ENCODE results near the gene RPL27A. TPM values are rescaled to one million over a fixed set of nuclear protein-coding genes. Genes with fewer than 3 reads are reported as not detected.

RPL27A gene
- total and polyA plus RNA-seq, 8 donors = 138 to 4,507 (median 1,038) TPM

DNA sequence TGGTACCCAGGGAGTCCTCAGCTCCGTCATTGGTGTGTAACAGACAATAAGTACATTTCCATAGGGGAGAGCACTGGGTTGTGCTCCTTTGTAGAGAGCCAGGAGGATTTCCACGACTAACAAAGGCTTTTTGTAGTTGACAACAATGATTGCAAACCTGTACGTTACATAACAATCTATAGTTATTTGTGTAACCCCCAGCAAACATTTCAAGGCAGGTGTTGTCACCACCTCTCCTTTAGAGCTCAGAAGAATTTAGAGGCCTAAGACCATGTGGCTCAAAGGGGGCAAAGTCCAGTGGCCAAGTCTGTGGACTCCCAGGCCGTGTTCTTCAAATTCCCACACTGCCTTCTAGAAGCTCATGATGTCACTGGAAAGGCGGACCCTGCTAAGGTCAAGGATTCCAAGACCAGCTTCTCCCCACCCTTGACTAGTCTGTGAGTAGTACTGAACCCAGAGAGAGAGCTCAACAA is 15.8 kb downstream of the RPL27A start:
- Histone ChIP-seq H3K27ac (peak overlapping the region in 4 of 5 donors; percentile 54 to 94 (median 68)), H3K36me3 (peaks cover 65 to 99% (median 98%) of the 10 kb centered on the region in 4 donors), H3K4me3 (no peak overlapping the region), H3K27me3 (no peaks in the 10 kb centered on the region), H3K4me1 (peaks cover 0 to 49% (median 25%) of the 10 kb centered on the region in 4 donors), H3K9me3 (no peaks in the 10 kb centered on the region)
- 50 to 67% (median 59%) methylated on average over 5 of the region's 5 CpGs for WGBS, 5 donors
- DNase-seq = no peak
- TF ChIP-seq POLR2A (IDR thresholded peaks at IDR 0.05) = no peak
- no peak for TF ChIP-seq POLR2AphosphoS5 (IDR thresholded peaks at IDR 0.05)
- TF ChIP-seq, protein P1, sequence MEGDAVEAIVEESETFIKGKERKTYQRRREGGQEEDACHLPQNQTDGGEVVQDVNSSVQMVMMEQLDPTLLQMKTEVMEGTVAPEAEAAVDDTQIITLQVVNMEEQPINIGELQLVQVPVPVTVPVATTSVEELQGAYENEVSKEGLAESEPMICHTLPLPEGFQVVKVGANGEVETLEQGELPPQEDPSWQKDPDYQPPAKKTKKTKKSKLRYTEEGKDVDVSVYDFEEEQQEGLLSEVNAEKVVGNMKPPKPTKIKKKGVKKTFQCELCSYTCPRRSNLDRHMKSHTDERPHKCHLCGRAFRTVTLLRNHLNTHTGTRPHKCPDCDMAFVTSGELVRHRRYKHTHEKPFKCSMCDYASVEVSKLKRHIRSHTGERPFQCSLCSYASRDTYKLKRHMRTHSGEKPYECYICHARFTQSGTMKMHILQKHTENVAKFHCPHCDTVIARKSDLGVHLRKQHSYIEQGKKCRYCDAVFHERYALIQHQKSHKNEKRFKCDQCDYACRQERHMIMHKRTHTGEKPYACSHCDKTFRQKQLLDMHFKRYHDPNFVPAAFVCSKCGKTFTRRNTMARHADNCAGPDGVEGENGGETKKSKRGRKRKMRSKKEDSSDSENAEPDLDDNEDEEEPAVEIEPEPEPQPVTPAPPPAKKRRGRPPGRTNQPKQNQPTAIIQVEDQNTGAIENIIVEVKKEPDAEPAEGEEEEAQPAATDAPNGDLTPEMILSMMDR (IDR thresholded peaks at IDR 0.05) = no peak
- no peak for TF ChIP-seq EP300 (IDR thresholded peaks at IDR 0.05)
- intact Hi-C loops (cut with DNase I; ENCODE audit: low total_unique reads) = loop anchor here (10.0 kb wide), 1 partner anchor 116 kb away; a partner anchor contains a TSS

DNA sequence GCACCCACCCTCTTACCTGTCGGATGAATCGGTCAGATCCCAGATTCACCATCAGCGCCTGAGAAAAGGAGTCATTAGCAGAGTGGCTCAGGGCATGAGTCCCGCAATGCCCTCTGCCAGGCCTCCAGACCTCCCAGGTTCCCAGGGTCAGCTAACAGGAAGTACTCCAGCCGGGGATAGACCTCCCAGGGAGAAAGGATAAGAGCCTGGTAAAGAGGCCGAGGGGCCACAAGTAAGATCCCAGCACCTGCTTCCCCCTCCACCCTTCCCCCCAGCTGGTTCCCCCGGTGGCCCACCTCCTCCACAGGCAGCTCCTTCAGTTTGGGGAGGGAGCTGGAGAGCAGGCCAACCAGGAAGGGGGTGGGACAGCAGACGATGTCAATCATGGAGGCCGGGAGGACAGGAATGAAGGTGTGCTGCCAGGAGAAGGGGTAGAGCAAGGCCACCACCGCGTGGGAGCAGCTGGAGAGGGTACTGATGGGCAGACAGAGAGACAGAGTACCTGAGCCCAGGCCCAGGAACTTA is 16.4 kb downstream of the RPL27A start:
- no peak for DNase-seq
- Histone ChIP-seq H3K27ac (peak overlapping the region in 4 of 5 donors; percentile 54 to 94 (median 68)), H3K36me3 (peaks cover 71 to 99% (median 98%) of the 10 kb centered on the region in 4 donors), H3K4me1 (peaks cover 0 to 55% (median 25%) of the 10 kb centered on the region in 4 donors), H3K9me3 (no peaks in the 10 kb centered on the region), H3K4me3 (no peak overlapping the region), H3K27me3 (no peaks in the 10 kb centered on the region)
- intact Hi-C loops (cut with DNase I; ENCODE audit: low total_unique reads) = loop anchor here (10.0 kb wide), 1 partner anchor 116 kb away; a partner anchor contains a TSS
- TF ChIP-seq, protein P1 (IDR thresholded peaks at IDR 0.05) = no peak
- TF ChIP-seq POLR2A (IDR thresholded peaks at IDR 0.05) (no peak), POLR2AphosphoS5 (IDR thresholded peaks at IDR 0.05) (no peak), EP300 (IDR thresholded peaks at IDR 0.05) (no peak)
- WGBS, 5 donors = 53 to 69% (median 65%) methylated on average over 11 of the region's 11 CpGs

GRCh38 chr11:8699903-8700302 is 17.3 kb downstream of the RPL27A start:
- intact Hi-C loops (cut with DNase I; ENCODE audit: low total_unique reads) = loop anchor here (10.0 kb wide), 1 partner anchor 115 kb away; a partner anchor contains a TSS
- TF ChIP-seq, protein P1 (IDR thresholded peaks at IDR 0.05) = no peak
- no peak for TF ChIP-seq POLR2AphosphoS5 (IDR thresholded peaks at IDR 0.05)
- TF ChIP-seq EP300 (IDR thresholded peaks at IDR 0.05) = no peak
- TF ChIP-seq POLR2A (IDR thresholded peaks at IDR 0.05) = no peak
- no peaks in the 10 kb centered on the region for H3K27me3 ChIP-seq
- H3K27ac ChIP-seq = peak overlapping the region in 4 of 5 donors; percentile 54 to 94 (median 68)
- WGBS, 5 donors = 8 to 28% (median 19%) methylated on average over 3 of the region's 3 CpGs
- DNase-seq = peak in 1 of 2 donors; percentile 71
- peaks cover 72 to 99% (median 98%) of the 10 kb centered on the region in 4 donors for H3K36me3 ChIP-seq
- no peak overlapping the region for H3K4me3 ChIP-seq
- H3K9me3 ChIP-seq = no peaks in the 10 kb centered on the region
- H3K4me1 ChIP-seq = peaks cover 0 to 63% (median 21%) of the 10 kb centered on the region in 4 donors

DNA sequence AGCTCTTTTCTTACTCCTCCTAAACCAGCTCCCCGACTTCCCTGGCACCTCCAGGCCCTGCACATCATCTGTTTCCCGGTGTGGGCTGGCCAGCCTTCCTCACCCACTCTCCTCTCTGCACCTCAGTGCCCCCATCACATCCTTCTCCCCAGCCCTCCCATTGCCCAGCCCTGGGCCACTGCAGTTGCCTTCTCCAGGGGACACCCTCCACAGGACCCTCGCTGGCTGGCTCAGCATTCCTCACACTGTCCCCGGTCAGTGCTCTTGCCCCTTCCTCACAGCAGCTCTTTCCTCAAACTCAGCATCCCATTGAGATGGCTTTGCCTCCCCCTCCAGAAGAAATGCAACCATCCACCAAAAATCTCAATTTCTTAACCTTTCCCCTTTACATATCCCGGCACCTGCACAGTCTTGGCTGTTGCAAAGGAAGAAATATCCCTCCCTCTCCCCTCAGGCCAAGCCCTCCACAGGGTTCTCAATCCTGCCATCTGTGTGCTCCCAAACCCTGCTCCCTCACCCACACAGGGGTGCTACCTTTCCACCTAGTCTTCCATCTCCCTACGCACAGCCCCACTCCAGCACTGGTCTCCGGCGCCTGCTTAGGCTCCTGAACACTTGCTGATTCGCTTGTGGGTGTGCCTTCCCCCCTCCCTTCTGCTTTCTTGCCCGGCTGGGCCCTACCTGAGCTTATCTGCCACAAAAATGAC is 19.5 kb downstream of the RPL27A start:
- TF ChIP-seq EP300 (IDR thresholded peaks at IDR 0.05) = no peak
- TF ChIP-seq, protein P1 (IDR thresholded peaks at IDR 0.05) = no peak
- TF ChIP-seq POLR2A (IDR thresholded peaks at IDR 0.05) = no peak
- intact Hi-C loops (cut with DNase I; ENCODE audit: low total_unique reads) = no loop called here
- Histone ChIP-seq H3K4me1 (peaks cover 0 to 74% (median 23%) of the 10 kb centered on the region in 4 donors), H3K36me3 (peaks cover 56 to 99% (median 98%) of the 10 kb centered on the region in 4 donors), H3K9me3 (no peaks in the 10 kb centered on the region), H3K27ac (peak overlapping the region in 3 of 5 donors; percentile 54 to 94 (median 68)), H3K4me3 (no peak overlapping the region), H3K27me3 (no peaks in the 10 kb centered on the region)
- no peak for DNase-seq
- WGBS, 5 donors = 72 to 84% (median 76%) methylated on average over 10 of the region's 10 CpGs
